ENCODE measurements around the gene LDHA.

Gene LDHA

DNA sequence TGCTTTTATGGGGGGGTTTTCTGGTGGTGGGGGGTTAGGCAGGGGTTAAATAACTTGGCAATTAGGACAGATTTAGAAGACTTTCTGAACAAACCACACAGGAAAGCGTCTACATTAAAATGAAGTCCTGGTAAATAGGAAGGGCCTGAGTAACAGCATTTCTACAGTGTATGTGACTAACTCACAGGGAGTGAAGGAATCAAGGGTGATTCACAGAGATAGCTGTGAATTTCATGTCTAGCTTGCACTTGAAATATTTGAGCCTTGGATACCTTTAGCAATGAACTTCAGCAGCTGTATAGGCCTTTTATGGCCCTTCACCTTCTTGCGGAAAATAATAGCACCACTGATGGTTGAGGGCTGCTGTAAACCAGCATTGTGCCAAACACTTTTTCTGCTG, 26.1 kb upstream of the LDHA start:
- Histone ChIP-seq H3K9me3 (ENCODE audit: control insufficient read depth, low read length) (no peaks in the 10 kb centered on the region), H3K27ac (no peak overlapping the region), H3K36me3 (ENCODE audit: control insufficient read depth, insufficient read depth, low read length) (no peaks in the 10 kb centered on the region), H2AFZ (no peak overlapping the region), H3K79me2 (no peaks in the 10 kb centered on the region), H3K4me3 (ENCODE audit: low read depth, low read length) (no peak overlapping the region), H3K4me2 (ENCODE audit: low read length) (no peak overlapping the region), H3K4me1 (no peaks in the 10 kb centered on the region), H3K27me3 (ENCODE audit: control insufficient read depth, insufficient read depth, low read length) (no peaks in the 10 kb centered on the region), H3K9ac (no peak overlapping the region)
- TF ChIP-seq, protein P1, sequence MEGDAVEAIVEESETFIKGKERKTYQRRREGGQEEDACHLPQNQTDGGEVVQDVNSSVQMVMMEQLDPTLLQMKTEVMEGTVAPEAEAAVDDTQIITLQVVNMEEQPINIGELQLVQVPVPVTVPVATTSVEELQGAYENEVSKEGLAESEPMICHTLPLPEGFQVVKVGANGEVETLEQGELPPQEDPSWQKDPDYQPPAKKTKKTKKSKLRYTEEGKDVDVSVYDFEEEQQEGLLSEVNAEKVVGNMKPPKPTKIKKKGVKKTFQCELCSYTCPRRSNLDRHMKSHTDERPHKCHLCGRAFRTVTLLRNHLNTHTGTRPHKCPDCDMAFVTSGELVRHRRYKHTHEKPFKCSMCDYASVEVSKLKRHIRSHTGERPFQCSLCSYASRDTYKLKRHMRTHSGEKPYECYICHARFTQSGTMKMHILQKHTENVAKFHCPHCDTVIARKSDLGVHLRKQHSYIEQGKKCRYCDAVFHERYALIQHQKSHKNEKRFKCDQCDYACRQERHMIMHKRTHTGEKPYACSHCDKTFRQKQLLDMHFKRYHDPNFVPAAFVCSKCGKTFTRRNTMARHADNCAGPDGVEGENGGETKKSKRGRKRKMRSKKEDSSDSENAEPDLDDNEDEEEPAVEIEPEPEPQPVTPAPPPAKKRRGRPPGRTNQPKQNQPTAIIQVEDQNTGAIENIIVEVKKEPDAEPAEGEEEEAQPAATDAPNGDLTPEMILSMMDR (IDR thresholded peaks at IDR 0.05), result no peak

DNA sequence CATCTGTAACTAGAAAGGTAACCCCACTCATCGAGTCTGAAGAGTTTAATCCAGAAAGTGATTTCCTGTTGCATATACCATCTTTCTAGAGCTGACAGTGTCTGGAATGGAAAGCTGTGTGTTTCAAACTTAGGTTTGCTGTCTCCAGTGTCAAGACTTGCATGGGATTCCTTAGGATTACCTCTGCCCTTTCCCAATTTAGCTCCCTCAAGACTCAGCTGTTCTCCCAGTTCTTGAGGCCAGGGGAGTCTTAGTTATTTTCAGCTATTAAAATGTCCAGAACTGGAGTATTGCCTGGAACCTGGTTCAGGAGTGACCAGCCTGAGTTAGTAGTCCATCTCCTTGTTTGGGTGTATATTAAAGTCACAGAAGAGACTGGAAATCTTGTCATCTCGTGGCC, 25.0 kb upstream of the LDHA start:
- Histone ChIP-seq H3K4me1 (no peaks in the 10 kb centered on the region), H2AFZ (no peak overlapping the region), H3K27ac (no peak overlapping the region), H3K4me3 (ENCODE audit: low read depth, low read length) (no peak overlapping the region), H3K79me2 (no peaks in the 10 kb centered on the region), H3K36me3 (ENCODE audit: control insufficient read depth, insufficient read depth, low read length) (no peaks in the 10 kb centered on the region), H3K4me2 (ENCODE audit: low read length) (no peak overlapping the region), H3K9me3 (ENCODE audit: control insufficient read depth, low read length) (no peaks in the 10 kb centered on the region), H3K9ac (no peak overlapping the region), H3K27me3 (ENCODE audit: control insufficient read depth, insufficient read depth, low read length) (no peaks in the 10 kb centered on the region)
- TF ChIP-seq, protein P1 (IDR thresholded peaks at IDR 0.05), result no peak

- no peaks in the 10 kb centered on the region for H3K9me3 ChIP-seq (ENCODE audit: control insufficient read depth, low read length)
- no peaks in the 10 kb centered on the region for H3K79me2 ChIP-seq
- TF ChIP-seq, protein P1 (IDR thresholded peaks at IDR 0.05), result no peak
- no peak overlapping the region for H3K9ac ChIP-seq
- no peak overlapping the region for H3K27ac ChIP-seq
- H3K4me3 ChIP-seq (ENCODE audit: low read depth, low read length), result no peak overlapping the region
- H3K4me1 ChIP-seq, result no peaks in the 10 kb centered on the region
- H3K36me3 ChIP-seq (ENCODE audit: control insufficient read depth, insufficient read depth, low read length), result no peaks in the 10 kb centered on the region
- H3K27me3 ChIP-seq (ENCODE audit: control insufficient read depth, insufficient read depth, low read length), result no peaks in the 10 kb centered on the region
- no peak overlapping the region for H2AFZ ChIP-seq
- no peak overlapping the region for H3K4me2 ChIP-seq (ENCODE audit: low read length)
Measured at GRCh38 chr11:18371279-18371678, 23.1 kb upstream of the LDHA start.

DNA sequence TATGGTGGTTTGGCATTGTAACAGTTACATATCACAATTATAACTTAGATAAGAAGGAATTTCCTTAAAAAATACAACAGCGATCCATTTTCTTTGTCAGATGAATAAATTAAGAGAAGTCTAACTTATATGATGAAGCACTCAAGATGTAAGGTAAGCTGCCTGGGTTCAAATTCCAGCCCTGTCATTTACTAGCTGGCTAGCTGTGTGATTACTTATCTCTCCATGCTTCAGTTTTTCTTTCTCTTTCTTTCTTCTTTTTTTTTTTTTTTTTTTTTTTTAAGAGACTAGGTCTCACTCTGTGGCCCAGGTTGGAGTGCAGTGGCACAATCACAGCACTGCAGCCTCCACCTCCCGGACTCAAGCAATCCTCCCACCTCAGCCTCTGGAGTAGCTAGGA, 22.2 kb upstream of the LDHA start:
- Histone ChIP-seq H3K9ac (no peak overlapping the region), H3K36me3 (ENCODE audit: control insufficient read depth, insufficient read depth, low read length) (no peaks in the 10 kb centered on the region), H3K4me3 (ENCODE audit: low read depth, low read length) (no peak overlapping the region), H3K9me3 (ENCODE audit: control insufficient read depth, low read length) (no peaks in the 10 kb centered on the region), H3K4me2 (ENCODE audit: low read length) (no peak overlapping the region), H3K27ac (no peak overlapping the region), H3K79me2 (no peaks in the 10 kb centered on the region), H2AFZ (no peak overlapping the region), H3K27me3 (ENCODE audit: control insufficient read depth, insufficient read depth, low read length) (no peaks in the 10 kb centered on the region), H3K4me1 (no peaks in the 10 kb centered on the region)
- TF ChIP-seq, protein P1 (IDR thresholded peaks at IDR 0.05), result no peak

- H3K36me3 ChIP-seq (ENCODE audit: control insufficient read depth, insufficient read depth, low read length), result no peaks in the 10 kb centered on the region
- H3K4me3 ChIP-seq (ENCODE audit: low read depth, low read length), result no peak overlapping the region
- TF ChIP-seq, protein P1 (IDR thresholded peaks at IDR 0.05), result no peak
- H3K4me1 ChIP-seq, result no peaks in the 10 kb centered on the region
- H3K27me3 ChIP-seq (ENCODE audit: control insufficient read depth, insufficient read depth, low read length), result no peaks in the 10 kb centered on the region
- no peak overlapping the region for H3K4me2 ChIP-seq (ENCODE audit: low read length)
- H3K9ac ChIP-seq, result no peak overlapping the region
- H3K9me3 ChIP-seq (ENCODE audit: control insufficient read depth, low read length), result no peaks in the 10 kb centered on the region
- H2AFZ ChIP-seq, result no peak overlapping the region
- H3K27ac ChIP-seq, result no peak overlapping the region
- H3K79me2 ChIP-seq, result no peaks in the 10 kb centered on the region
Measured at GRCh38 chr11:18374956-18375355, 19.4 kb upstream of the LDHA start.

Data from parathyroid adenoma (tissue), 2 donors.